HG03108 (cell line): Measurements from ENCODE around the gene LIAS.

Source experiments
- ATAC-seq: cut with Tn5 transposase; IDR thresholded peaks from one replicate; pipeline ENCODE4 v1.9.1; 2021; ENCODE audit warnings: moderate library complexity; ENCODE audit not compliant: unreplicated experiment

Gene LIAS

GRCh38 chr4:39527296-39528060 is 68.6 kb downstream of the LIAS start, which contains the start of gene UGDH:
TSS of gene UGDH (minus strand) at chr4:39527439. CDS start at chr4:39521512, 5,927 bp downstream.
- ATAC-seq: peak; percentile 96

DNA sequence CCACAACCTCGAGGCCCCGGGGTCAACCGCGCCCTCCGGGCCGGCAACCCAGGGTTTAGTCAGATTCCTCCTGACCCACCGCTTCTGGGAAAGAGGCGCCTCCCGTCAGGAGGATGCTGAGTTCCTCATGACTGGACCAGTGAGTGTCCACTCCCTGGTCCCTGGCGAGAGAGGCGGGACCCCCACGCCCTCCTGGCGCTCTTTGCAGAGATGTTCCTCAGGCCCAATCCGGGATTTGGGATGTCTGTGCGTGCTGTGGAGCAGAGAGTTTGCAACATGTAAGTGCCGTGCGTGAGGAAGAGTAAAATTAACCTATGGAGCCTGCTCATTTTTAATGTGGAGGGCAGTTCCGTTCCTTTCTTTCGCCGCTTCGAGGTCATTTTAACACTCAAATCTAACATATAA is 69.2 kb downstream of the LIAS start:
- ATAC-seq: no peak
